CD4-positive, alpha-beta T cell (primary cell): Measurements from ENCODE around the gene SULF2. TPM values are rescaled to one million over a fixed set of nuclear protein-coding genes. Genes with fewer than 3 reads are reported as not detected.

Source experiments
- ATAC-seq: fragments of 200-7000 bp; cut with Tn5 transposase; one replicate; pipeline ENCODE4 v1.10.0; 2022; ENCODE audit warnings: mild to moderate bottlenecking; ENCODE audit not compliant: poor library complexity
- CTCF ChIA-PET: fragments of 350-600 bp; sonication (Branson Sonifier 250); formaldehyde crosslinking; loops from one replicate; lab custom pipeline; 2021; ENCODE audit warnings: antibody characterized with exemption, inconsistent platforms; lab: Charles Lee
- POLR2A ChIA-PET: fragments of 350-600 bp; sonication (Branson Sonifier 250); formaldehyde crosslinking; loops from one replicate; lab custom pipeline; 2021; ENCODE audit warnings: antibody characterized with exemption, inconsistent platforms; lab: Charles Lee
- DNase-seq, 14 experiments: peaks; one replicate each; pipeline ENCODE4 v3.0.0-alpha.2; 2013 to 2020; ENCODE audit warnings: mixed read lengths in 2 of 14
- H3K27ac ChIP-seq, 2 donors: one replicate each; pipeline versions ENCODE4 v1.5.1 to v1.7.0; 2013; ENCODE audit warnings: low read length in 2 of 2, low read depth in 1 of 2, mild to moderate bottlenecking in 1 of 2
- H3K27me3 ChIP-seq, 2 experiments: 1 replicate in 1 of 2; 2 replicates in 1 of 2; pipeline versions ENCODE4 v1.6.1 to v1.7.0; 2013; ENCODE audit warnings: low read length in 2 of 2, control low read depth in 1 of 2, mild to moderate bottlenecking in 1 of 2, moderate library complexity in 1 of 2; ENCODE audit not compliant: insufficient read depth in 2 of 2, control insufficient read depth in 1 of 2
- H3K36me3 ChIP-seq: one replicate; pipeline ENCODE4 v1.6.1; 2013; ENCODE audit warnings: low read length, control low read depth; ENCODE audit not compliant: insufficient read depth
- H3K4me1 ChIP-seq: one replicate; pipeline ENCODE4 v1.6.1; 2013; ENCODE audit warnings: low read length, control low read depth; ENCODE audit not compliant: insufficient read depth
- H3K4me3 ChIP-seq: one replicate; pipeline ENCODE4 v1.5.1; 2013; ENCODE audit warnings: mild to moderate bottlenecking, low read length, moderate library complexity
- H3K9me3 ChIP-seq, 2 experiments: 1 replicate in 1 of 2; 2 replicates in 1 of 2; pipeline versions ENCODE4 v1.6.1 to v1.7.0; 2013; ENCODE audit warnings: low read length in 2 of 2, mild to moderate bottlenecking in 2 of 2, control low read depth in 1 of 2, moderate library complexity in 1 of 2; ENCODE audit not compliant: control insufficient read depth in 1 of 2, insufficient read depth in 1 of 2
- H3K27ac Mint-ChIP-seq: one replicate; pipeline ENCODE4 v1.8.0; 2020; ENCODE audit warnings: mixed read lengths
- H3K27me3 Mint-ChIP-seq: one replicate; pipeline ENCODE4 v1.8.0; 2021; ENCODE audit warnings: mixed read lengths
- H3K36me3 Mint-ChIP-seq: one replicate; pipeline ENCODE4 v1.8.0; 2021; ENCODE audit warnings: low read depth, mixed read lengths
- H3K4me1 Mint-ChIP-seq: one replicate; pipeline ENCODE4 v1.8.0; 2021; ENCODE audit warnings: low read depth, mixed read lengths
- H3K4me3 Mint-ChIP-seq: one replicate; pipeline ENCODE4 v1.8.0; 2020; ENCODE audit warnings: mild to moderate bottlenecking, mixed read lengths
- H3K9me3 Mint-ChIP-seq: one replicate; pipeline ENCODE4 v1.8.0; 2020; ENCODE audit warnings: mixed read lengths
- intact Hi-C, 2 experiments: fragments of 100-400 bp; cut with DNase I in 1 of 2; cut with micrococcal nuclease in 1 of 2; formaldehyde crosslinking; loops; one replicate each; pipeline versions ENCODE4 v1.15.1 to v1.9.0; 2023 to 2025; cut with DNase I, micrococcal nuclease
- total RNA-seq, 174 experiments: library from RNA in 2 of 174; stranded (reverse) in 2 of 174; gene quantifications; one replicate each; pipeline ENCODE4 v1.2.3 and lab custom pipeline; 2021 to 2026
- TF ChIP-seq, protein P1 (sequence below): fragments of 200-600 bp; IDR thresholded peaks from one replicate; pipeline ENCODE4 v1.8.0; 2022; ENCODE audit warnings: antibody characterized with exemption, mild to moderate bottlenecking

Gene SULF2
- total RNA-seq, 2 experiments from 2014 or later = 1.5 to 2.8 TPM

DNA sequence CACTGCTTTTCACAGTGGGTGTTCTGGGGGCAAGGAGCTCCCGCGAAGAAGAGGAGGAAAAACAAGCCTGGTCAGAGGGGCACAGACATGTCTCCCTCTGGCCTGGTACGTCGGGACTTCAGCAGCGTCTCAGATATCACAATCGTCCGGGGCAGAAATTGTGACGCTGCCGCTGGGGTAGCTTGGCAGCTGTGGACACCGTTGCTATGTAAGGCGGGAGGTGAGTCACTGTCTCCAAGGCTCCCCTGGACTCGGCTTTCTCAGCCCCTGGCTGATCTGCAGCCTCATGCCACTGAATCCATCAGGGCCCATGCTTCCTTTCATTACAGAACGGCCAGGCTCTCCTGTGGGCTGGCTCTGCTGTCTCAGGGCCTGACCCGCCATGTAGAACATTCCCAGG lies 98.7 kb downstream of the SULF2 start:
- no peak overlapping the region for H3K27ac Mint-ChIP-seq
- Histone ChIP-seq H3K4me1 (no peaks in the 10 kb centered on the region), H3K27ac (no peak overlapping the region), H3K4me3 (no peak overlapping the region), H3K27me3 (no peaks in the 10 kb centered on the region), H3K9me3 (no peaks in the 10 kb centered on the region), H3K36me3 (no peaks in the 10 kb centered on the region)
- peaks cover 3% of the 10 kb centered on the region for H3K9me3 Mint-ChIP-seq
- H3K36me3 Mint-ChIP-seq = no peaks in the 10 kb centered on the region
- ChIA-PET CTCF (no interaction called here), POLR2A (no interaction called here)
- TF ChIP-seq, protein P1, sequence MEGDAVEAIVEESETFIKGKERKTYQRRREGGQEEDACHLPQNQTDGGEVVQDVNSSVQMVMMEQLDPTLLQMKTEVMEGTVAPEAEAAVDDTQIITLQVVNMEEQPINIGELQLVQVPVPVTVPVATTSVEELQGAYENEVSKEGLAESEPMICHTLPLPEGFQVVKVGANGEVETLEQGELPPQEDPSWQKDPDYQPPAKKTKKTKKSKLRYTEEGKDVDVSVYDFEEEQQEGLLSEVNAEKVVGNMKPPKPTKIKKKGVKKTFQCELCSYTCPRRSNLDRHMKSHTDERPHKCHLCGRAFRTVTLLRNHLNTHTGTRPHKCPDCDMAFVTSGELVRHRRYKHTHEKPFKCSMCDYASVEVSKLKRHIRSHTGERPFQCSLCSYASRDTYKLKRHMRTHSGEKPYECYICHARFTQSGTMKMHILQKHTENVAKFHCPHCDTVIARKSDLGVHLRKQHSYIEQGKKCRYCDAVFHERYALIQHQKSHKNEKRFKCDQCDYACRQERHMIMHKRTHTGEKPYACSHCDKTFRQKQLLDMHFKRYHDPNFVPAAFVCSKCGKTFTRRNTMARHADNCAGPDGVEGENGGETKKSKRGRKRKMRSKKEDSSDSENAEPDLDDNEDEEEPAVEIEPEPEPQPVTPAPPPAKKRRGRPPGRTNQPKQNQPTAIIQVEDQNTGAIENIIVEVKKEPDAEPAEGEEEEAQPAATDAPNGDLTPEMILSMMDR = no peak
- DNase-seq (no peak), ATAC-seq (no peak)
- intact Hi-C loops = no loop called here
- H3K27me3 Mint-ChIP-seq = no peaks in the 10 kb centered on the region
- H3K4me3 Mint-ChIP-seq = no peak overlapping the region
- H3K4me1 Mint-ChIP-seq = no peaks in the 10 kb centered on the region

DNA sequence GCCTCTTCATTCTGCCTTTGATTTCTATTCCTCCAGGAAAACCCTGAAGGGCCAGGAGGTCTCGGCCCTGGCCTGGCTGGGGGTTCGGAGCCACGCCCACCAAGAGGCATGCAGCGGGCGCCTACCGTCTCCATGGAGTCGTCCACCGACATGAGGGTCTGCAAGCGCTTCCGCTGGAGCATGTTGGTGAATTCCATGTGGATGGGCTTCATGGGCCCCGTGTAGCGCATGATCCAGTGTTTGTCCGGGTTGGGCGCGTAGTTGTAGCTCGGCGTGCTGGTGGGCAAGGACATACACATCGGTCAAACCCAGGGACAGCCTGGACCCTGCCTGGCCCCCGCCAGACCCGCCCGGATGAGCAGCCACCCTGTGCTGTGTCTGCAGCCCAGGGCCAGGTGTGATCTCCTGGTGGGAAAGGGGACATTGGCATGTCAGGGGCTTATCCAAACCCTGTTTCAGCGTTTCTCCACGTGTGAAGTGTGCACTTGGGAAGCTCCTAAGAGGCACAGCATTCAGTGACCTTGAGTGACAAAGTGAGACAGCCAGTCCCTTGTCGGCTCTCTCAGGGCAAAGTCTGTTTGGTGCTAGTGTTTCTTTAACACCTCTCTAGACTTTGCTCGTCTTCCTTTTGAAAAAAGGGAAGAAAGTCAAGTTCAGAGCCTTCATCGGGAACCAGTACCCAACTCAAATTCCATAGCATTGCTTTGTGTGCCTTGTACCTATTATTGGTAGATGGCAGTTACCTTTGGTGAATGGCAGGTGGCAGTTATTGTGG lies 100.8 kb downstream of the SULF2 start:
- Mint-ChIP-seq H3K9me3 (no peaks in the 10 kb centered on the region), H3K27me3 (no peaks in the 10 kb centered on the region), H3K4me1 (no peaks in the 10 kb centered on the region), H3K27ac (no peak overlapping the region), H3K4me3 (no peak overlapping the region), H3K36me3 (no peaks in the 10 kb centered on the region)
- H3K36me3 ChIP-seq = no peaks in the 10 kb centered on the region
- no peak overlapping the region for H3K4me3 ChIP-seq
- ATAC-seq (no peak), DNase-seq (no peak)
- H3K27ac ChIP-seq = no peak overlapping the region
- ChIA-PET POLR2A (no interaction called here), CTCF (no interaction called here)
- intact Hi-C loops = no loop called here
- no peaks in the 10 kb centered on the region for H3K4me1 ChIP-seq
- H3K27me3 ChIP-seq = no peaks in the 10 kb centered on the region
- TF ChIP-seq, protein P1 = no peak
- no peaks in the 10 kb centered on the region for H3K9me3 ChIP-seq

DNA sequence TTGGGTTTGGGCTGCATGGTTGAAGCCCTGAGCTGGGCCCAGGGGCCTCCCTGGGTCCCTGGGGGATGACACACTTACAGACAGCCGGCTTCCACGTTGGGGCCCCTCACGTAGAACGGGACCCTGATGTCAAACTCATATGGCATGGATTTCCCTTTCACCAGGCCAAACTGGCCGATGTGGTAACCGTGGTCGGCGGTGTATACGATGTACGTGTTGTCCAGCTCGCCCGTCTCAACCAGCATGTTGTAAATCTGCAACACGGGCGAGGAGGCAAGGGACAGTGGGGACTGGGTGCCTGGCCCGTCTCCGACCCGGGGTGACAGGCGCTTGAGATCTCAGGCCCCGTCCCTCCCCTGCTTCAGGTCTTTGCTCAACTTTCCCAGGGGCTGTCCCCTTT lies 102.4 kb downstream of the SULF2 start:
- Histone ChIP-seq H3K9me3 (no peaks in the 10 kb centered on the region), H3K27me3 (no peaks in the 10 kb centered on the region), H3K4me1 (peaks cover 1% of the 10 kb centered on the region), H3K4me3 (no peak overlapping the region), H3K36me3 (no peaks in the 10 kb centered on the region), H3K27ac (no peak overlapping the region)
- intact Hi-C loops = no loop called here
- DNase-seq = no peak
- H3K4me1 Mint-ChIP-seq = peaks cover 3% of the 10 kb centered on the region
- no peaks in the 10 kb centered on the region for H3K36me3 Mint-ChIP-seq
- no peaks in the 10 kb centered on the region for H3K27me3 Mint-ChIP-seq
- ChIA-PET CTCF (no interaction called here), POLR2A (no interaction called here)
- no peaks in the 10 kb centered on the region for H3K9me3 Mint-ChIP-seq
- no peak overlapping the region for H3K27ac Mint-ChIP-seq
- no peak for ATAC-seq
- TF ChIP-seq, protein P1 = no peak
- no peak overlapping the region for H3K4me3 Mint-ChIP-seq
